NB4 (cell line): ENCODE measurements around the gene RSPRY1.
A peak's percentile ranks its signal among the peaks of the same experiment; 100 is the strongest.

Source experiments
- DNase-seq: peaks from one replicate; pipeline ENCODE4 v3.0.0; 2010; ENCODE audit warnings: low read depth
- H3K4me3 ChIP-seq: one replicate; pipeline ENCODE4 v1.5.1; 2011; ENCODE audit warnings: mild to moderate bottlenecking, low read depth, low read length, moderate library complexity
- MAX ChIP-seq: IDR thresholded peaks from 2 replicates; pipeline ENCODE4 v1.6.1; 2011; ENCODE audit warnings: low read depth, low read length
- MYC ChIP-seq: IDR thresholded peaks from 2 replicates; pipeline ENCODE4 v1.6.1; 2011; ENCODE audit warnings: low read depth, low read length
- POLR2A ChIP-seq: IDR thresholded peaks from 2 replicates; pipeline ENCODE4 v1.6.1; 2011; ENCODE audit warnings: mild to moderate bottlenecking; ENCODE audit not compliant: insufficient read length; ENCODE audit errors: extremely low read depth
- TF ChIP-seq, protein P1 (sequence below): IDR thresholded peaks from one replicate; pipeline ENCODE4 v1.5.1; 2012; ENCODE audit warnings: low read depth, low read length

Gene RSPRY1

DNA sequence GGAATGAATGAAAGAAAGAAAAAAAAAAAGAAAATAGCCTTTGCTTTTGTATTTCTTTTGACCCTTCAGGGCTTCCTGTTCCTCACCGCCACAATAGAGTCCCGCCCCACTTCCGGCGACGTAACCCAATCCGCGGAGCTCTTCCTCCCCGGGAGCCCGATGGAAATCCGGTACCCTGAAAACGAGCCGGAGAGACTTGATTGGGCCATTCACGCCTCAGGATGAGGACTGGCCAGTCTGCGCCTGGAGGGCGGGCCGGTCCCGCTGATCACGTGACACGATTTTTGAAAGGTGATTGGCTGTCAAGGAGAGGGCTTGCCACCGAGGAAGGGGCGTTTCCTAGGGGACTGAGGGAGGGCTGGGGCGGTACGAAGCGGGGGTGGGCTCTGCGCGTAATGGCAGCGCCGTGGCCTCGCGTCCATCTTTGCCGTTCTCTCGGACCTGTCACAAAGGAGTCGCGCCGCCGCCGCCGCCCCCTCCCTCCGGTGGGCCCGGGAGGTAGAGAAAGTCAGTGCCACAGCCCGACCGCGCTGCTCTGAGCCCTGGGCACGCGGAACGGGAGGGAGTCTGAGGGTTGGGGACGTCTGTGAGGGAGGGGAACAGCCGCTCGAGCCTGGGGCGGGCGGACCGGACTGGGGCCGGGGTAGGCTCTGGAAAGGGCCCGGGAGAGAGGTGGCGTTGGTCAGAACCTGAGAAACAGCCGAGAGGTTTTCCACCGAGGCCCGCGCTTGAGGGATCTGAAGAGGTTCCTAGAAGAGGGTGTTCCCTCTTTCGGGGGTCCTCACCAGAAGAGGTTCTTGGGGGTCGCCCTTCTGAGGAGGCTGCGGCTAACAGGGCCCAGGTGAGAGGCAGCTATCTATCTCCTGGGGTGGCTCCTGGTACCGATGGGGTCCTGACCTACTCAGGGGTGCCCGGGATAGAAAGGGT lies at the start of gene RSPRY1, which contains the start of gene PSME3IP1:
TSS of gene RSPRY1 (plus strand) at position 385 of the 927 bp plus-strand sequence. CDS start 18,330 bp downstream, outside the sequence.
TSS of gene PSME3IP1 (minus strand) at position 95 of the 927 bp plus-strand sequence. CDS start 12,185 bp downstream, outside the sequence.
- TF ChIP-seq POLR2A (peak; percentile 32), MAX (peak; percentile 92), MYC (peak; percentile 29; the same call in 1 of the 2 replicates)
- TF ChIP-seq, protein P1, sequence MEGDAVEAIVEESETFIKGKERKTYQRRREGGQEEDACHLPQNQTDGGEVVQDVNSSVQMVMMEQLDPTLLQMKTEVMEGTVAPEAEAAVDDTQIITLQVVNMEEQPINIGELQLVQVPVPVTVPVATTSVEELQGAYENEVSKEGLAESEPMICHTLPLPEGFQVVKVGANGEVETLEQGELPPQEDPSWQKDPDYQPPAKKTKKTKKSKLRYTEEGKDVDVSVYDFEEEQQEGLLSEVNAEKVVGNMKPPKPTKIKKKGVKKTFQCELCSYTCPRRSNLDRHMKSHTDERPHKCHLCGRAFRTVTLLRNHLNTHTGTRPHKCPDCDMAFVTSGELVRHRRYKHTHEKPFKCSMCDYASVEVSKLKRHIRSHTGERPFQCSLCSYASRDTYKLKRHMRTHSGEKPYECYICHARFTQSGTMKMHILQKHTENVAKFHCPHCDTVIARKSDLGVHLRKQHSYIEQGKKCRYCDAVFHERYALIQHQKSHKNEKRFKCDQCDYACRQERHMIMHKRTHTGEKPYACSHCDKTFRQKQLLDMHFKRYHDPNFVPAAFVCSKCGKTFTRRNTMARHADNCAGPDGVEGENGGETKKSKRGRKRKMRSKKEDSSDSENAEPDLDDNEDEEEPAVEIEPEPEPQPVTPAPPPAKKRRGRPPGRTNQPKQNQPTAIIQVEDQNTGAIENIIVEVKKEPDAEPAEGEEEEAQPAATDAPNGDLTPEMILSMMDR = no peak
- peak within 1 kb of the TSS; percentile 96 for H3K4me3 ChIP-seq
- DNase-seq = peak; percentile 100

DNA sequence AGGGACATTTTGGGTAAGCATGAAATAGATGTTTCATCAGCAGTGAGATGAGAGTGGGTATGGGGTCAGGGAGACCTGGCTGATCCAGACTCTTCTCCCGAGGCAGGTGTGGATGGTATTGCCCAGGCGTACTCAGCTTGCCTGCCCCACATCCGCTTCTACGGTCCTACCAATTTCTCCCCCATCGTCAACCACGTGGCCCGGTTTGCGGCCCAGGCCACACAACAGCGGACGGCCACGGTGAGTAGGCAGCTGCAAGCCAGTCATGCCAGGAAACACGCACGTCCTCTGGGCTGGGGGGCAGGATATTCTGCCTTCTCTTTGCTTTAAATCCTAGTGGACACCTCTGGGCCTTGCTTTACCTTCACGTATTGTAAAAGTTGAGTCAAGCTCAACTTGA lies 49.1 kb upstream of the RSPRY1 start:
- no peak overlapping the region for H3K4me3 ChIP-seq
- TF ChIP-seq POLR2A (no peak), MAX (no peak), MYC (no peak)
- TF ChIP-seq, protein P1 = no peak
- DNase-seq = no peak

- TF ChIP-seq MAX (no peak), POLR2A (no peak), MYC (no peak)
- TF ChIP-seq, protein P1 = no peak
- no peak for DNase-seq
- H3K4me3 ChIP-seq = no peak overlapping the region
Observed at GRCh38 chr16:57137566-57138273, 48.4 kb upstream of the RSPRY1 start.

DNA sequence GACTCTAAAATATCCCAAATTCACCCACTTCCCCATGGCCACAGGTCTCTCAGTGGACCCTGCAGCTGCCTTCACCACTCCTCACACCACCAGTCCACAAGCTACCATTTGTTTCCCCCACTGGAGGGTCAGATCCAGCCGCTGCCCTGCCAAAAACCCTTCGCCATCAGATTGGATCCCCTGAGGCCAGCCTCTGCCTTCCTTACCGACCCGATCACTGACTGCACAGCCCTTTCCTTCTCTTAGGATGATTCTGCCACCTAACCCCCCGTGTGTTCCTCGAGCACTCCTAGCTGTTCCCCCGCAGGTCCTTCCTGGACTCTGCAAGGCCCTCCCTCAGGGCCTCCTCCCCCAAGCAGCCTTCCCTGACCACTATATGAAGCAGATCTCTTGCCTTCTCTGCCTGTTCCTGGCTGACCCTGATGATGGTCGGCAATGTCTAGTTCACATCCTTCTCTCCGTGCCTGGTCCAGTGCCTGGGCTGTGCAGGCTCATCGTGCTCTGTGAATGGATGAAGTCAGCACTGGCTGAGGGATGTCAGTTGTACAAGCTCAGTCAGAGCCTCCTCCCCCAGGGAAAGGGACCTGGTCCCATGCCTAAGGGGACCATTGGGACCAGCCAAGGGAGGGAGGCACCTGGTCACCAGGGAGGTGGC lies 47.7 kb upstream of the RSPRY1 start:
- no peak for DNase-seq
- H3K4me3 ChIP-seq = no peak overlapping the region
- TF ChIP-seq, protein P1 = no peak
- TF ChIP-seq MAX = no peak
- TF ChIP-seq MYC = no peak
- TF ChIP-seq POLR2A = no peak

DNA sequence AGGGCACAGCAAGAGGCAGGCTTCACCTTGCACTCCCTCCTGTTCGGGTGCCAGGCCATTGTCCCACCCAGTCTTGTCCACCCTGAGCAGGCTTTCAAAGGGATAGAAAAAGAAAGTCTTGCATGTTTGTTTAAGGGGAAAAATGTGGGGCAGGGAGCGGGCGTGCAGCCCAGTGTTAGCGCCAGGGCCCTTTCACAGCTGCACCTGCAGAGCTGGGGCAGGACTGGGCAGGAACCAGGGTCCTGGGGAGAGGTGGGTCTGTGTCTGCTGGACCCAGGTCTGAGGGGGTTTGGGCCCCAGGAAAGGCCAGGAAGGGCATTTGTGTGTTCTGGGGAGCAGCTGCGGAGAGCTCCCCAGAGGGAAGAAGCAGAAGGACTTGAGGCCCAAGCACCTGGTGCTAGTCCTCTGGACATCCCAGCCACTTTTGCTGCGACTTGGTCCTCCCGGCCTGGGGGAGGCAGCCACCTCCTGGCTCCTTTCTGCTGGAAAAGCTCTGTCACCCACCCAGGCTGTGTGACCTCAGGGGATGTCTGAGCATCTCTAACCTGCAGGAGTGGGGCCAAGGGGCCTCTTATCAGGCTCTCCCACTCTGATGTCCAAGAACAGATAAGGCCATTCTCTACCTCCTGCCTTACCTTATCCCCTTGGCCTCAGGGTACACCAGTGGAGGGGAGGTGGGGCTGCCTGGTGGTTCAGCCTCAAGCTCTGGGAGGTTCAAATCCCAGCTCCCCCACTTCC lies 45.0 kb upstream of the RSPRY1 start:
- TF ChIP-seq MYC (no peak), POLR2A (no peak), MAX (no peak)
- TF ChIP-seq, protein P1 = no peak
- no peak for DNase-seq
- no peak overlapping the region for H3K4me3 ChIP-seq
